NB4 (cell line): ENCODE results near the gene CFAP299.

Source experiments
- DNase-seq: peaks from one replicate; pipeline ENCODE4 v3.0.0; 2010; ENCODE audit warnings: low read depth
- H3K4me3 ChIP-seq: one replicate; pipeline ENCODE4 v1.5.1; 2011; ENCODE audit warnings: mild to moderate bottlenecking, low read depth, low read length, moderate library complexity
- MYC ChIP-seq: IDR thresholded peaks from 2 replicates; pipeline ENCODE4 v1.6.1; 2011; ENCODE audit warnings: low read depth, low read length
- POLR2A ChIP-seq: IDR thresholded peaks from 2 replicates; pipeline ENCODE4 v1.6.1; 2011; ENCODE audit warnings: mild to moderate bottlenecking; ENCODE audit not compliant: insufficient read length; ENCODE audit errors: extremely low read depth
- TF ChIP-seq, protein P1 (sequence below): IDR thresholded peaks from one replicate; pipeline ENCODE4 v1.5.1; 2012; ENCODE audit warnings: low read depth, low read length
- TF ChIP-seq, protein P2 (sequence below): IDR thresholded peaks from 2 replicates; pipeline ENCODE4 v1.6.1; 2011; ENCODE audit warnings: low read depth, low read length

Gene CFAP299

DNA sequence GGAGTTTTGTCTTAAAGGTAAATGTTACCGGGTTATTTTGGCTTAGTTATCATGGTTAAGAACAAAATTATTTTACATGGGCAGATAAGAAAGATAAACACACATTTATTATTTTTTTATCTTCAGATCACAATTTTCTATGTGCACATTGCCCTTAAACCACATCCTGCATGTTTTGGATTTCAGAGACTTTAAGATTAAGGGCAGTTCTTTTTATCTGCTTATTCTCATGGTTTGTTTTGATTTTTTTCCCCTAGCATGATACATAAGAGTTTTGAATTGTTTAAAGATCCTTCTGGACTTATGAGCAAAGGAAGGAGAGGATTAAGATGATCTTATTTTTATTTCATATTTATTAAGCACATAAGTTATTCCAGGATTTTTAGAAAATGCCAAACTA, 504.9 kb downstream of the CFAP299 start:
- no peak for DNase-seq
- TF ChIP-seq, protein P1, sequence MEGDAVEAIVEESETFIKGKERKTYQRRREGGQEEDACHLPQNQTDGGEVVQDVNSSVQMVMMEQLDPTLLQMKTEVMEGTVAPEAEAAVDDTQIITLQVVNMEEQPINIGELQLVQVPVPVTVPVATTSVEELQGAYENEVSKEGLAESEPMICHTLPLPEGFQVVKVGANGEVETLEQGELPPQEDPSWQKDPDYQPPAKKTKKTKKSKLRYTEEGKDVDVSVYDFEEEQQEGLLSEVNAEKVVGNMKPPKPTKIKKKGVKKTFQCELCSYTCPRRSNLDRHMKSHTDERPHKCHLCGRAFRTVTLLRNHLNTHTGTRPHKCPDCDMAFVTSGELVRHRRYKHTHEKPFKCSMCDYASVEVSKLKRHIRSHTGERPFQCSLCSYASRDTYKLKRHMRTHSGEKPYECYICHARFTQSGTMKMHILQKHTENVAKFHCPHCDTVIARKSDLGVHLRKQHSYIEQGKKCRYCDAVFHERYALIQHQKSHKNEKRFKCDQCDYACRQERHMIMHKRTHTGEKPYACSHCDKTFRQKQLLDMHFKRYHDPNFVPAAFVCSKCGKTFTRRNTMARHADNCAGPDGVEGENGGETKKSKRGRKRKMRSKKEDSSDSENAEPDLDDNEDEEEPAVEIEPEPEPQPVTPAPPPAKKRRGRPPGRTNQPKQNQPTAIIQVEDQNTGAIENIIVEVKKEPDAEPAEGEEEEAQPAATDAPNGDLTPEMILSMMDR = no peak
- no peak overlapping the region for H3K4me3 ChIP-seq

DNA sequence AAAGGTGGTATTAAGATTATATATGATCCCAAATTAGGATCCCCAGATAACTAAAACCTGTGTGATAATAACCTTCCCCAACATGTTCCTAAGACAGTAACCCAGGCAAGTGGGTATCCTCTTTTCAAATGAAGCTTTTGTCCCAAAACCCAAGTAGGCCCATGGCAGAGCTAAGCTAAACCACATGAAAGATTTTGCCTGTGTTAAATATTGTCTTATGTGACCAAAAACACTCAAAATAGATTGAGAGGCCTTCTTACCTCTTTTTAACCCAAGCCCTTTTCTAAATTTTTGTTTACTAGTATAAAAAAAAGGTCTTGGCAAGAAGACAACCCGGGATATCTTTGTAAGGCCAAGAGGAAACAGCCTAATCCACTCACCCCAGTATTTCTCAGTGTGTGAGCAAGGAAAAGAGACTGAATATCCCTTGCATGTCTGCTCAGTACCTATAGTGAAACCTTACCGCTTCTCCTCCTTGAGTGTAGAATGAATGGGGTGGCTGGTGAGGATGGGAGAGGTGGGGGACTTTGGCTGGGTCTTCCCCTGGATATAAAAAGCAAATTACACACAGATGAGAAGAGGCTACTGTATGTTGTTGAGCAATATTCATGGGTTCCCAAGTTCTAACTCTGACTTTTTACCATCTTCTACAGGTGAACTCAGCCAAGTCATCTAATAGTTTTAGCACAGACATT, 506.2 kb downstream of the CFAP299 start:
- H3K4me3 ChIP-seq = no peak overlapping the region
- TF ChIP-seq, protein P1 = no peak
- TF ChIP-seq POLR2A (no peak), MYC (no peak)
- TF ChIP-seq, protein P2, sequence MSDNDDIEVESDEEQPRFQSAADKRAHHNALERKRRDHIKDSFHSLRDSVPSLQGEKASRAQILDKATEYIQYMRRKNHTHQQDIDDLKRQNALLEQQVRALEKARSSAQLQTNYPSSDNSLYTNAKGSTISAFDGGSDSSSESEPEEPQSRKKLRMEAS = no peak
- DNase-seq = no peak

DNA sequence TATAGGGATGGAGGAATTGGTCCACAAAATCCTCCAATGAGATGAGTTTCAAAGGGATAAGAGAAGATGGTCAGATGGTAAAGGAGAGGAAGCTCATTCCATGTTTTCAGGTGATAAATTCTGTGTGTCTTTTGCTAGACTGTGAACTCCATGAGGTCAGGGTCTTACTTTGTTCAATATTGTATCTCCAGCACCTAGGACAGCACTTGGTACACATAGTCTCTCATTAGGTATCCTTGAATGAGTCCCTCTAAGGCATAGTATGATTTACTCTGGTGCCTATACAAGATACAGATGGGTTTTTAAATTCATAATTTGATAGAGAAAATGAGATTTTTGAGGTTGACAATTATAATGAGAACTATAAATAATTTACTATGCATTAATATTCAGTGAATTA, 510.7 kb downstream of the CFAP299 start:
- DNase-seq = no peak
- TF ChIP-seq POLR2A = no peak
- TF ChIP-seq, protein P1 = no peak
- TF ChIP-seq, protein P2 = no peak
- no peak overlapping the region for H3K4me3 ChIP-seq

DNA sequence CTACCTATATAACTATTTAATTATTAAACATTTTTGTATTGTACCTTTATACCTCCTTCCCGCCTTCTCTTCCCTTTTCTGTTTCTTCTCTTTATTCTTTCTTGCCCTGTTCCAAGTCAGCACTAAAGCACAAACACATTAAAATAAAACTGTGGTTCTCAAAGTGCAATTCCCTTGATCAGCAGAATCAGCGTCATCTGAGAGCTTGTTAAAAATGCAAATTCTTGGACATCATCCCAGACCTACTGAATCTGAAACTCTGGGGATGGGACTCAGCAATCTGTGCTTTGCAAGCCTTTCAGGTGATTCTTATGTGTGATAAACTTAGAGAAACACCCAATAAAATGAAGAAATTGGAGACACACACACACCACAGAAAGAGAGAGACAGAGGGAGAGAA, 516.5 kb downstream of the CFAP299 start:
- TF ChIP-seq, protein P2 = no peak
- TF ChIP-seq, protein P1 = no peak
- TF ChIP-seq MYC (no peak), POLR2A (no peak)
- no peak for DNase-seq

DNA sequence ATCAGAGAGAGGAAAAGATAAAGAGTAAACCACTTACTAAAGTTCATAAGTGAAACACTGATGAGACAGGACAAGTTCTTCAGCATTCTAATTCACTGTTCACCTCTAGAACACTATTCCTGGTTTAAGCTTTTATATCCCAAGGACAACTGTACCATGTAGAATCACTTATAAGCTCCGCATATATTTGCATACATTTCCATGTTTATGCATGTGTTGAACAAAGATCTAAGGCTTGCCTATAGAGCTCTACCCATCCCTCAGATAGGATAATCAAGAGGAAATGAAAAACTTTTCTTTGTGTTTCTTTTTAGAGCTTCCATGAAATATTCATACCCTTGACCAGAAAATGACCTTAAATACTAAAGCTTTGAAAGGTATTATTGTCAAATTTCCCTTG, 538.0 kb downstream of the CFAP299 start:
- H3K4me3 ChIP-seq = no peak overlapping the region
- TF ChIP-seq, protein P1 = no peak
- TF ChIP-seq POLR2A (no peak), MYC (no peak)
- TF ChIP-seq, protein P2 = no peak
- no peak for DNase-seq

More for the DNA sequence above, 516.5 kb downstream of the CFAP299 start:
- no peak overlapping the region for H3K4me3 ChIP-seq

DNA sequence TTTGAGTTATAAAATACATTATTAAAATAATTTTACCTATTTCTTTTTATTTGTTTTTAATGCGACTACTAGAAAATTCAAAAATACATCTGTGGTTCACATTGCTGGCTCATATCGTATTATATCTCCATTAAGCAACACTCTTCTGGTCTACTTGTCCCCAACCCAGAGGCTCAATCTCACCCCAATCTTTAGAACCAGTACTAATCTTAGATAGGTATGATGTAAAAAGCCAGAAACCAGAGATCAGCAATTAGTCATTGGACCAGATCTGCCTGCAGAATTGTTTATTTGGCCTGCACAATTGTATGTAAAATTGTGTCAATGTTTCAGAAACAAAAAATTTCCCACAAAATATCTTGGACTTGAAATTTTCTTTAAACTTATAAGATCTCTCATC, 539.4 kb downstream of the CFAP299 start:
- no peak for DNase-seq
- TF ChIP-seq, protein P1 = no peak
- TF ChIP-seq, protein P2 = no peak
- TF ChIP-seq POLR2A = no peak
- H3K4me3 ChIP-seq = no peak overlapping the region
